Sigmoid colon (tissue), 4 donors: Measurements from ENCODE around the gene VPS4A.

ENCODE experiments used
- EP300 ChIP-seq, 4 donors: sonication (generic); formaldehyde crosslinking; IDR thresholded peaks; one replicate each; pipeline ENCODE4 v1.6.1; 2017; ENCODE audit warnings: antibody characterized with exemption in 4 of 4
- POLR2A ChIP-seq, 2 donors: fragments of 450-650 bp; IDR thresholded peaks; one replicate each; pipeline ENCODE4 v1.6.1; 2016; ENCODE audit warnings: antibody characterized with exemption in 2 of 2, mild to moderate bottlenecking in 2 of 2, moderate library complexity in 2 of 2

GRCh38 chr16:69302301-69302700, 8.8 kb upstream of the VPS4A start:
- no peak for TF ChIP-seq EP300 (IDR thresholded peaks at IDR 0.05)
- no peak for TF ChIP-seq POLR2A (IDR thresholded peaks at IDR 0.05)
